DMS153 treated with DMSO at 0.1 percent for 48 hours (cell line): ENCODE measurements around the gene ACTL6A.
A peak's percentile ranks its signal among the peaks of the same experiment; 100 is the strongest.

Source experiments
- DNase-seq: peaks from one replicate; lab custom pipeline; 2025; ENCODE audit not compliant: unreplicated experiment; lab: John Stamatoyannopoulos, UW

Gene ACTL6A

GRCh38 chr3:179590669-179591068 lies 27.9 kb downstream of the ACTL6A start:
- DNase-seq: no peak

- DNase-seq: no peak
These were observed 28.6 kb downstream of the ACTL6A start for GRCh38 chr3:179591313-179591712.

GRCh38 chr3:179599531-179599930 lies 36.8 kb downstream of the ACTL6A start:
- DNase-seq: no peak

- DNase-seq: no peak
These were observed 40.6 kb downstream of the ACTL6A start for GRCh38 chr3:179603321-179603720.

- DNase-seq: no peak
These were observed 41.1 kb downstream of the ACTL6A start for GRCh38 chr3:179603831-179604230.

- peak; percentile 96 for DNase-seq
These were observed 41.8 kb downstream of the ACTL6A start, which contains the start of the genes MRPL47 and NDUFB5 for GRCh38 chr3:179604321-179605078. MRPL47 (minus strand) TSS chr3:179604638; CDS start chr3:179604624, 14 bp downstream. NDUFB5 (plus strand) TSS chr3:179604794; CDS start chr3:179604816, 22 bp downstream.

- no peak for DNase-seq
These were observed 43.9 kb downstream of the ACTL6A start for GRCh38 chr3:179606534-179607085.

GRCh38 chr3:179608931-179609720 lies 46.4 kb downstream of the ACTL6A start:
- DNase-seq: no peak

- DNase-seq: no peak
These were observed 47.3 kb downstream of the ACTL6A start for GRCh38 chr3:179610066-179610465.

- no peak for DNase-seq
These were observed 51.1 kb downstream of the ACTL6A start for GRCh38 chr3:179613807-179614206.

- no peak for DNase-seq
These were observed 52.9 kb downstream of the ACTL6A start for GRCh38 chr3:179615458-179616173.

GRCh38 chr3:179622023-179622422 lies 59.3 kb downstream of the ACTL6A start:
- DNase-seq: no peak

- no peak for DNase-seq
These were observed 61.7 kb downstream of the ACTL6A start for GRCh38 chr3:179624451-179624850.

- DNase-seq: no peak
These were observed 68.2 kb downstream of the ACTL6A start for GRCh38 chr3:179630753-179631451.
